HG03460 (cell line): Measurements from ENCODE around the gene UQCR11.

Experiments
- ATAC-seq: cut with Tn5 transposase; IDR thresholded peaks from one replicate; pipeline ENCODE4 v1.9.1; 2021; ENCODE audit not compliant: unreplicated experiment

The UQCR11 gene

GRCh38 chr19:1570836-1571235 lies 34.4 kb downstream of the UQCR11 start:
- no peak for ATAC-seq

GRCh38 chr19:1569997-1570396 lies 35.3 kb downstream of the UQCR11 start:
- no peak for ATAC-seq

- ATAC-seq, result peak; percentile 67
These were observed 36.8 kb downstream of the UQCR11 start, which contains the start of gene MEX3D for GRCh38 chr19:1568320-1569019. TSS of gene MEX3D (minus strand) at chr19:1568325. CDS start at chr19:1568058, 267 bp downstream.

GRCh38 chr19:1567848-1568227 lies 37.4 kb downstream of the UQCR11 start:
- no peak for ATAC-seq

DNA sequence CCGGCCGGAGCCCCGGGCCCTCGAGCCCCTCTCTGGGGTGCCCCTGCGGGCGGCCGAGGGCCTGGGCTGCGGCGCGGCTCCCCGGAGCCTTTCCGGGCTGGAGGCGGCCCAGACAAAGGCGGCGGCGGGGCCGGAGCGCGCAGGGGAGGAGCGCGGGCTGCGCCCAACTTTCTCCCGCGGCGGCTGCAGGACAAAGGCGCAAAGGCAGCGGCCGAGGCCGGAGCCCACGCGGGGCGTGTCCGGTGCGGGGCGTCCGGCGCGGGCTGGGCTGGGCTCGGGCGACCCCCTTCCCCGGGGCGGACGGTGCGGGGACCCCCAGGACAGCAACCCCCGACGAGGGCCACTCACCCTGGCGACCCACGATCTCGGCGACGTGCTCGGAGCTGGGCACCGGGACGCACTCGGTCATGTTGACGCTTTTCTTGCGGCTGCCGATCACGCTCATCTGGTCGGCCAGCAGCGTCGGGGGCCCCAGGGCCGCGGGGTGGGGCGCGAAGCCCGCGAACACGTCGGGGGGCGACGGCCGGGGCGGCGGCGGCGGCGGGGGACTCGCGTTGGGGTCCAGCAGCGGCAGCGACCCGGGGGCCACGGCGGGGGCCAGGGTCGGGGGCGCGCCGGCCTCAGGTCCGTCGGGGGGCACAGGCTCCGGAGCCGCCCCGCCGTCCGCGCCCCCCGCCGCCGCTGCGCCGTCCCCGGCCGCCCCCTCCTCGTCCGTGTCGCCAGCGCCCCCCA lies 38.0 kb downstream of the UQCR11 start:
- ATAC-seq, result no peak

- no peak for ATAC-seq
These were observed 38.7 kb downstream of the UQCR11 start for GRCh38 chr19:1566392-1567115.

- no peak for ATAC-seq
These were observed 42.0 kb downstream of the UQCR11 start for GRCh38 chr19:1563251-1563650.

- ATAC-seq, result no peak
These were observed 43.9 kb downstream of the UQCR11 start for GRCh38 chr19:1561236-1561842.

GRCh38 chr19:1560286-1560882 lies 44.9 kb downstream of the UQCR11 start:
- ATAC-seq, result no peak

DNA sequence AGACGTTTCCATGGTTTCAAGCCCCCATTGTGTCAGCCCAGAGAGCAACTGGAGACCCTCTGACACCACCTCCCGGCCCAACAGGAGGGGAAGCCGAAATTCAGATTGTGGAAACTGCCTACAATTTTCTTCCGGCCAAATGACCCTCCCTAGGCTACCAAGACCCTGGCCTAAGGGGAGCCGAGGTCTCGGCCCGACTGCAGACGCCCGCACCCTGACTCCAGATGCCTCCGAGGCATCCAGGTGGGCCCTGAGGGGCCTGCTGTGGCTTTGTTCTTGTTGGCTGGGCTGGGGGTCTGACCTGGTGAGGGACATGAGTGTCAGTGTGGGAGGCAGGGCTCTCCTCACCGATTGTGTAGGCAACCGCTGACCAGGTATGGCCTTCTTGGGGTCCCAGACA lies 46.7 kb downstream of the UQCR11 start:
- ATAC-seq, result no peak

DNA sequence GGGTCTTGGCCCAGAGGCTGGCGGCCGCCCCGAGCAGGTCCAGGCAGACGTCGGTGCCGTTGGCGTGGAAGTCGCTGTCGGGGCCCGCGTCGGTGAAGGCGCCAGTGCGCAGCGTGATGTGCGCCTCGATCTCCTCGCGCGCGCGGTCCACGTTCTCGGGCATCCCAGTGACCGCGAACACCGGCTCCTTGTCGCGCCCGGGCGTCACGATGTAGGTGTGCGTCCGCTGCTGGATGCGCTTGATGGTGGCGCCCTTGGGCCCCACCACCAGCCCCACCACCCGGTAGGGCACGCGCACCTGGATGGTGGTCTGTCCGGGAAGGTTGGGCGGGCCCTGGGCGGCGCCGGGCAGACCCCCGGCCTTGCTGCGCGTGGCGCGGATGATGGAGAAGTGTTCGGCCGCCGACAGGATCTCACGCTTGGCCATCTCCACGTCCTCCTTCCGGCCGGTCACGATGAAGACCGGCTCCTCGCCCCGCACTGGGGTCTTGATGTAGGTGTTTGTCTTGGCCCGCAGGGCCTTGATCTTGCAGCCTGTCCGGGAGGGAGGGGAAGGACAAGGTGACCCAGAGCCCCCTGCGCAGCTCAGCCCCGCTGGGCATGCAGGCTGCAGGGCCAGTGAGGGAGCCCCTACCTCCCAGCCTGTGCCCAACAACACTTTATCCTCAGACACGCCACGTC lies 48.7 kb downstream of the UQCR11 start:
- ATAC-seq, result no peak

DNA sequence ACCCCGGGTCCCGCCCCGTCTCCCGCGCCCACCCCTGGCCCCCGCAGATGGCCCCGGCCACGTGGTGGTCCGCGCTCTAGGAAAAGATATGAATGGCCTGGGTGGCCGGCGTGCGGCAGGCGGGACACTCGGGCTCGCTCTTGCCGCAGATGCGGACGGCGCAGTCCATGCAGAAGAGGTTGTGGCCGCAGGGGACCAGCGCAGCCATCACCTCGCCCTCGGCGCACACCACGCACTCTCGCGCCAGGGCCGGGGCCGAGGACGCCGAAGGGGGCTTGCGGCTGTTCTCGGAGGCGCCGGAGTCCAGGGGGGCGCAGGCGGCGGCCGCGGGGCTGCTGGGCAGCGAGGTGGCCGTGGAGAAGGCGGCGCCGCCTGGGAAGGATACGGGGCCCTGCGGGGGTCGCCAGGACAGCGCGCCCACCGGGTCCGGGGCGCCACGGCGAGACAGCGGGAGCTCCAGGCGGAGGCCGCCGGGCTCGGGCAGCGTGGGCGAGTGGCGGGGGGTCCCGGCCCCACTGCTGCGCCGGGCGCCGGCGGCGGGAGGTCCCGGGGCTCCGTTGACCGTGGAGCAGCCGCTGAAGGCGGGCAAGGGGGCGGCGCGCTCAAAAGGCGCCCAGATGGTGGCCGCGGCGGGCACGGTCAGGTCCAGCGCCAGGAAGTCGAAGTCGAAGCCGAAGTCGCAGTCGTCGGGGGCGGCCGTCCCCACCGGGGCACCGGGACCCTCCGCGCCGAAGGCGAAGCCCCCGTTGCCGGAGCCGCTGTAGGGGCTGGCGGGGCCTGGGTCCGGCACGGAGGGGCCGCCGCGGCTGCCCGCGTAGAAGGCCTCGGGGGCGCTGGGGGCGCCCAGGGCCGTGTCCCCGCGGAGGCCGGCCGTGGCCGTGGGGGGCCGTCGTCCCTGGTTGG lies 49.5 kb downstream of the UQCR11 start:
- no peak for ATAC-seq

- no peak for ATAC-seq
These were observed 50.3 kb downstream of the UQCR11 start for GRCh38 chr19:1554968-1555367.

DNA sequence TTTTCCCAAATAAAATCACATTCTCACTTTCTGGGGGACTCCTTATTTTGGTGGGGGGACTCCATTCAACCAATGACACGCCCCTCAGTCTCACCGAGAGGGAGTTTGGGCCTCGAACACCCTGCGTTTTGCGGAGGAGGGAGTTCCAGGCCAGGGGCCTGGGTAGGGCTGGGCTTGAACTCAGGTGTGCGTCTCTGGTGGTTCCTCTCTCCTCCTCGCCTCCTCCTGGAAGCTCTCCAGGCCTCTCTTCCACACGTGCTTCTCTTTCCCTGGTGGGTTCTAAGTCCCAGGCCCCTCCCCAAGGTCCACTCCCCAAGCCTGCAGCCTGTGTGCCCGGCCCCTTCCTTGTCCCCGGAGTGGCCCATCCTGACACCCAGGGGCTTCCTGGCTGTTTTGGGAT lies 51.8 kb downstream of the UQCR11 start:
- no peak for ATAC-seq

- no peak for ATAC-seq
These were observed 53.9 kb downstream of the UQCR11 start for GRCh38 chr19:1551068-1552040.

GRCh38 chr19:1549332-1549945 lies 55.8 kb downstream of the UQCR11 start:
- no peak for ATAC-seq
